Globus pallidus (tissue), 1 donor: ENCODE measurements around the gene C1QTNF3.
"Not testable (repeated sequence)": the region's sequence is repeated elsewhere in the genome, so short reads cannot be mapped to it uniquely, and the experiment has no call there.

Source experiments
- DNase-seq: peaks from one replicate; pipeline ENCODE4 v3.0.0-alpha.2; 2015; ENCODE audit warnings: low spot score

Gene C1QTNF3

DNA sequence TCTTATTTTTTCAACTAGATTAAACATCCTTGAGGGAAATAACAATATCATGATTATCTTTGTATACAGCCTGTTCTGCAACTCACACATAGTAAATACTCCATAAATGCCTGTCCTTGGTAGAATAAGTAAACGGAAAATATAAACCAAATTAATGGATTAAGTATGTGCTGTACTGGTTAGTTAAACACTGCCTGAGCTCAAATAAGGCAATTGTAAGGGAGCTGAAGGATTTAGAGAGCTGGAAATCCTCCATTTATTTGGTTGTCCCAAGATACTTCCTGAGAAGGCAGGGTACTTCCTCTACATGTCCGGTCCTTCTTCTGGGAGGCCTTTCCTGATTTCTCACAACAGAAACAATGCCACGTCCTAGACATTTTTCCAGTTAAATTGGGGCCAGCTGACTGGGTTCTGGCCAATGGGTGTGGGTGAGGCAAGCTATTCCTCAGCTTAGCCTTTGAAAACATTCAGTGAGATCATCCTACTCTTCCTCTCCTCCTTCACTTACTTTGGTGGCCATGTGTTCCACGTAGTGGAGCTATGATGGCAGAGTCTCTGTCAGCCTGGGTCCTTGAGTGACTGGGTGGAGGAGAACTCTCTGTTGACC, 8.5 kb upstream of the C1QTNF3 start:
- no peak for DNase-seq

DNA sequence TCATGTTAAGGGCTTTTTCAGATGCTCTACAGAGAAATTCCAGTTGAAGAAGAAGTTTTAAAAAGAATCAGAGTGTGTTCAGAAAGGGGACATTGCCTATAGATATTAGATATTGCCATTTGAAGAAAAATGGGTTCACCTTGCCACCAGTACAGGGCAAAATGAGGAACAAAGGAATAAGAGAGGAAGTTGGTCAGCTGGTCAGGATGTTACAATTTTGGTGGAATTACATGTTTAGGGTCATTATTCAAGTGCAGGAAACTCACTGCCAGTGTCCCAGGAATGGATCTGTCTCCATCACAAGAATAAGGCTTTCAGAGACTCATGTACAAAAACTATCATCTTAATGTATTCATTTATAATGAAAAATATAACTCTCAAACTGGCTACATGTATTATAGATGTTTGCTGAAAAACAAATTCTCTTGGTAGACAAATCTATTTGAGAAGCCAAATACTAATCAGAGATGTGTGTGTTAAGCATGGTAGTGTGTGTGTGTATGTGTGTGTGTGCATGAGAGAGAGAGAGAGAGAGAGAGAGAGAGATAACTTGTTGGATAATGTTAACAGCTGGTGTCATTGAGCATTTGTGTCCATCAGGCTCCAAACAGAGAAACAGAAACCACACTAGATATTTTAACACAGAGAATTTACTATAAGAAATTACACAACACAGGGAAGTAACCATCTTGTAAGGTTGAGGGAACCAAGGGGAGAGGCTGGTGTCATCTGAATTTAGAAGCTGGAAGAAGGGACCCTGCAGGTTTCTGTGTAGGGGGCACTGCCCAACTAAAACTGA, 5.0 kb upstream of the C1QTNF3 start:
- DNase-seq = no peak

DNA sequence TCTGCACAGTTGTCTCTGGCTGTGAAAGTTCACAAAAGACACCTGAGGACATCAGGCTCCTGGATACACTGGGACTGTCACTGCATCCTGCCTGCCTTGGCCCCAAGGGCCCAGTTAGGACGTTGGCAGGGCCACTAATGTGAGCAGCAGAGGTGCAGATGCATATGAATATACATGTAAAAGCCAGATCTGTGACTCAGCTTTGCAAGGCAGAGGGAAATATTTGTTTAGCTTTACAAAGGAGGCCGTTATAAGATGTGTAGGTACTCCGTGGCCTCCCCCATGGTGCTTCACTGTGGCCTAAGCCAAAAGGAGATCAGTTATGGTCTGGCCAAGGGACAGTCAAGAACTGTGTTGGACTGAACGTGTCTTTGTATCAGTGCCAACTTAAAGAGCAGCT, 4.1 kb upstream of the C1QTNF3 start:
- no peak for DNase-seq

DNA sequence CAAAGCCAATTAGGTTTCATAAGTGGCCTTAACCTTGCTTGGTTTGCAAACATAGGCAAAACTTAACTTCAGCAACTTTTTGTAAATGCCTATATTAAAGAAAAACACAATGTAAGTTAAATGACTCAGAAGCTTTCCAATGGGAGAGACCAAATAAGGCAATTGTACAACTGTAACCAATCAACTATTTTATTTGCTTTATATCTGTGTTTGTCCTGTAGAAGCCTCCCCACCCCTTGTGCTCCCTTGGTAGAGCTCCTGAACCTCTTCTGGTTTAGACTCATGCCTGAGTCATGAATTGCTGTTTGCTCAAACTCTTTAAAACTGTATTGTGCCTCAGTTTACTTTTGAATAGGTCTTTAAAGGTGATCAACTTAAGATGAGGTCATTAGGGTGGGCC, 3.0 kb upstream of the C1QTNF3 start:
- DNase-seq = no peak

DNA sequence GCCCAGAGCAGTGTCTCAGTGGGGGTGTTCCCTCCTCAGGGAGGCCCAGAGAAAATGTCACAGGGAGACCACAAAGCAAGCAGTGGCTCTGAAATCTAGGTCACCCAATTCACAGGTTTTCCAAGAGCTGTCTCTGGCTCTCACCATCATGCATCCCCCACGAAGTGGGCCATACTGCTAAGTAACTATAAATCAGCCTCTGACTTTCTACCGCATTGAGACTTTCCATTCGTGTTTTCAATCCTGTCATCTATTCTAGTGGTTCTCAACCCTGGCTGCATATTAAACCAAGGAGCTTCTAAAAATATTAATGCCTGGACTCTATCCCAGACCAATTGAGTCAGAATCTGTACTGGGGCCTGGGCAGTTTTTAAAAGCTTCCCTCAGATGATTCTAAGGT, 2.0 kb upstream of the C1QTNF3 start:
- no peak for DNase-seq

DNA sequence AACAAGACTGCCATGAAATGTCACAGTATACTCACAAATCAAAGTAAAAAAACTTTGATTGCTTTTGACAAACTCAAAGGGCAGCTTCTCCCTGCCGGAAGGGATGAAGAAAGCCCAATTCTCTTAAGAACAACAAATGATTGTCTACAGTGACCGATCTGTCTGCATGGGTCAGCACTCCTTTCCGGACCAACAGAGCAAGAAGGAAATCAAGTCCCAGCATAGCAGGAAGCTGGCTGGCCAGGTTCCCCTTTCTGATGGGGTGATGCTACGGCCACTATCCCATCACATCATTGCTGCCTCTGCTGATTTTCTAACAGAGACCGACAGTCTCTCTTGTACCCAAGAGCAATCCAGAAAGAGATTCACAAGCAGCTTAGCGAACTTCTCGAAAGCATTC, 692 bp downstream of the C1QTNF3 start:
- DNase-seq = peak; percentile 69

DNA sequence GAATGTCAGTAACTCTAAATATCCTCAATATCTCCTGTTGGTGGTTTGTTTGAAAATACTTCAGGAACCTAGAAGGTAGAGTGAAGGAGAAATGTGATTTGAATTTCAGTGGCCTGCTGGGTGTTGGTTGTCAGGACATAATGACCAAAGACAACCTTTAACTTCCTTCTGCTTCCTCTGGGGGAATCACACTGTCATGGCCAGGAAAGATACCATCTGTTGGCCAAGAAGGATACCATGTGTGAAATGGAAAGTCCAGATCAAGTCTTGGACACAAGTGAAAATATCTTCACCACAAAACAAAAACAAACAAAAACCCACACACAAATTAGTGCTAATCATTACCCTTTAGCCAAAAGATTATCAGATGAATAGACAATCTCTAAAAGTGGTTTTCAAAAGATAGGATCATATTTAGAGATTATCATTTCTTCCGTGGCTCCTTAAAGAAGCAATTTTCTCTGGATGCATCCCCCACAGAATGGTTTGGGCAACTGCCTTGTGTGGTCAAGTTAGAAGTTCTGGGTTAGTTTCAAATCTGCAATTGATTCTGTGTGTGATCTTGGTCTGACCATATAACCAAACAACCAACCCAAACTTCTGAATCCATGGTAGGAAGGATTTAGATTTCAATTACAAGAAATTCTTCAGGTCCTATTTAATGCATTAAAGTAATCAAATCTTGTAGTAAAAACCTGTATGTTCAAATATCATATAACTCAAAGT, 1.6 kb downstream of the C1QTNF3 start:
- no peak for DNase-seq

DNA sequence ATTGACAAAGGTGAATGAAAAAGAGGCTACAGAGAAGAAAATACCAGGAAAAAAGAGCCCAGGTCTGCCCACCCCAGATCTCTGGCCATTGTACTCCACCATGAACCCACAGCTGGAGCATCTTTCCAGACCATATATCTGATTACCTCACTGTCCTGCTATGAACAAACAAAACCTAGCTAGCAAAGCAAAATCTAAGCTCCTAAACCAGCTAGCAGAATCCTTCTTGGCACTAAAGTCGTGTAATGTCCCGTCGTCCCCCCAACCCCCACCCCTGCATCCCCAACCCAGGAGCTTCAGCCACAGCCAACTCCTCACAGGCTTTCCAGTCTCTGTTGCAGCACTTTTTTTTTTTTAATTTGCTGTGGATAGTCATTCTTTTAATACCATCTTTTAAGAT, 2.5 kb downstream of the C1QTNF3 start:
- DNase-seq = no peak

DNA sequence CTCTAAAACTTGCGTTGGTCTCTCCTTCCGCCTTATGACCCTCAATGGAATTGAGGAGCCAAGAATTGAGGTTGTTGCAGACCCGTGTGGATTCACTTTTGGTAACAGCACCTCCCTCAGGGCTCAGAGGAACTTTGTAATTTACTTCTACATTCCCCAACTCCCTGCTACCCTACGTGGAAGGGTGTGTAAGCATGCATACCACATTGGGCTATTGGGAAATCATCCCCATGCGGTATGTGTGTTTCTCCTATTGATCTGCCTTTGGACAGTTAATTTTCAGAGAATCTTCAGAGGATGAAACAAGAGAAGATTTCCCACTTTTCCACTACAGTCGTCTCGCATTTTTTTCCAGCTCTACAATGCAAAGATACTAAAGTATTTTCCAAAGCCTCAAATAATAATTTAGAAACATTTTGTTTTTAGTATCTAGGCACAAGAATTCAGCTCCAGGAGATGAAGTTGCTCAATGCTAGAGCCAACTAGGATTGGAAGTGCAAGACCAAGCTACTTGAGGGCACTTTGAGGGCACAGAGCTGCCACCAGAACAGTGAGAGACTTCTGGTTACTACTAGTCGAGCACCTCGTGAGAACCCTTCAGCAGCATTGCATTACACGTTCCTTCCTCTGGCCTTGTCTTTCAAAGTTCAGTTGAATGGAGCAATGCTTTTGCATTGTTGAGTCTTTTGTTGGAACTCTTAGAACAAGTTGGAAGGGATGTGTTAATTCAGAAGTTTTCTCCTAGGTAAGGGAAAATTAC, 3.4 kb downstream of the C1QTNF3 start:
- no peak for DNase-seq

DNA sequence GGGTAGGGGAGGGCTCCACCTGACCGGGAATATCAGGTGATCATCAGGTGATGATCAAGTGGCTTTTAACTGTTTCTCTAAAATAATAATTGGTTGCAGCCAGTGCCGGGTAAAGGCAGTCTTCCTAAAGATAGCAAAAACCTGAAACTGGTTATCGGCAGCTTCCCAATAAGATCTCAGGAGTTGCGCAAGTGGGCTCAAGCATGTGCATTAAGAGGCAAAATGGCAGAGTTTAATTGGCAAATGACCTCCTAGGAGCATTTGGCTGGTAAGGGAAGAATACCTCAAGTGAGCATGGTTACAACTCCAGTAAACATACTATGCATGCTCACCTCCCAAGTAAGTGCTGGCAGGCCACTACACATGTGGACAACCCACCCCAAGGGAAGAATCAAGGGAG, 4.2 kb downstream of the C1QTNF3 start:
- no peak for DNase-seq

DNA sequence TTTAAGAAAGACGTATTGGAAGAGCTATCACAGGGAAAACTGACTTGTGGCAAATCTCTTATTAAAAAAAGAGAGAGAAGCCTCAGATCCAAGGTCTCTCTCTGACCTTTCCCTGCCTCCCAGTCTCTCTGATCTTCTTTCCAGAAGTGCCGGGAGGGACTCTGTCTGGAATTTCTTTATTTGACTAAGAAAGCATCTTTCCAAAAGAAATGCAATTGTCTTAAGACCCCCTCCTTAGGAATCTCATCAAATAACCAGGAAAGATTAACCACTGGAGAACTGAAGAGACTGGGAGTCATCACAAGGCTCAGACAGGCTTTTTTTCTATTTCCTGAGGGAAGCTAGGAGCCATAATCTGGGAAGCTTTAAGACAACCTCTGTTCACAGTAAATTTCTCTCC, 4.6 kb downstream of the C1QTNF3 start:
- no peak for DNase-seq

DNA sequence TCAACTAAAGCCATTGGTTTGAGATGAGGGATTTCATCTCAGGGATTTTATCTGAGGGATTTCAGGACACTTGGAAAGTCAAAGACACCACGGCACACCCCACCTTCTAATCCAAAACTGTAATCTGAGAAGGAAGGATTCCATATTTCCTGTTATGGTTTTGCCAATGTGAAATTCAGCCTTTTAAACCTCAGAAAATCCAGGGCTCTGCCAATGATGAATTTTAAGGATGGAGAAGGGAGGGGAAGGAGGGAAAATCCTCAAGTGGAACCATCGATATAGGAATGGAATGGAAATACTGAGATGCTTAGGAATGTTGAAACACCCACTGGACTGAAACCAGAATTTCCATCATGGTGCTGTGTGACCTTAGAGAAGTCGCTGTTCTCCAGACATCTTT, 5.3 kb downstream of the C1QTNF3 start:
- no peak for DNase-seq

DNA sequence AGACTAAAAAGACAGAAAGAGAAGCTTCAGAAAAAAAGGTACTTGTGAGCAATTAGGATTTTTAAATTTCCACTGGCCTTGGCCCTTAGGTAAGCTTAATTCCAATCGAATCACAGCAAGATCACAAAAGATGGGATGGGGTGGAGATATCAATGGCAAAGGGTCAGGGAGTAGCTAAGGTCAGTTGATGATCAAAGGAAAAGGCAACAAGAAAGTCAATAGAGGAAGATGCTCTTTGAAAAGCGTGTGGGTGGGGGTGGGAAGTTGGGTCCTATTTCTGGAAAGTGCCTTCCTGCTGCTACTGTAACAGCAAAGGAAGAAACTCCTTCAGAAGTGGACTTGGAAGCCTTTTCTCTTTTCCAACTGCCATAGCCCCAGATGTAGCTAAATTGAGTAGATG, 7.3 kb downstream of the C1QTNF3 start:
- peak; percentile 29 for DNase-seq

DNA sequence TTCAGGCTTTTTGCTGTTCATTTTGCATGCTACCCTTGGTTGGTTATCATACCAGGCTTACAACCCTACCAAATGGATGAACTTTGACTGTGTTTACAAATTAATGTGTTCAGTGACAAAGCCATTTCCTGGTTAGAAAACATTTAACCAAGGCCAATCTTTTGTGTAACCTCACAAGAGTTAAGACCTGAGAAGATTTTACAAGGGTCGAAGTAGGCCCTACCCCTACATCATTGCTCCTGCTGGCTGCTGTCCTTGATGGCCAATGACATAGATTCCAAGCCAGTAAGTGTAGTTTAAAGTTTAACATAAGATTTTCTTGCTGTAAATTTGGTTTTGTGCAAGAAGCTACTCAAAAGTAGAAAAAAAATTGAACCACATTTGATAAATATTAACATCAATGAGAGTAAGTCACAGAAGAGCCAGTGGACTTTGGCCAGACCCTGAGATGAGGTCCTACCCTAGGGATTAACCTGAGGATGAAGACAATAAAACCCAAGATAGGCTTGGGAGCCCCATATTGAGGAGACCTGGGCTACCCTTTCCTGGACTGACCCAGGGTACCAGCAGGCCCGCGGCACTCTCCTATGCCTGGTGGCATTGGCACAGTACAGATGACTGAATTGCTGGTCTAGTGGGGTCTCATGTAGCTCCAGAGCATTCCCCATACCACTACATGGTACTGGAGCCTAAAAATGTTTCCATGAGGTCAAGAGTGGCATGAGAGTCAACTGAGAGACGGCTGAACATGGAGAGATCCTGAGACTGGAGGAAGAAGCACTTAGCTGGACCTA, 8.3 kb downstream of the C1QTNF3 start:
- DNase-seq = no peak

DNA sequence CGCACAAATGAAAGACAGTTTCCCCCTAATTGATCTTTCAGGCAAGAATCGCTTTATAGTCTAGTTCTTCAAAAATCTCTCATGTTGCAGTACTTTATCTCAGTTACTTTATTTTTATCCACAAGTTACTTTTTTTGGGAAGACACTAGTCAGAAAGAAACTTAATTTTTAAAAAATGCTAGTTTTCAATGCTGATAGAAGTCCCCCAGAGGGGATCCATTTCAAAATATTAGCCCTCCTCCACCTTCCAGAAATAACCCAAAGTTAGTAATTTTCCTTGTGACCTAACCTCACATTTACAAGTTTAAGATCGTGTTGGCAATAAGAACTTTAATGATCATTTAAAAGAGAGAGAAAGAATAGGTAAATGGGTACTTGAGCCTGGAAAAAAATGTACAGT, 11.0 kb downstream of the C1QTNF3 start:
- no peak for DNase-seq

DNA sequence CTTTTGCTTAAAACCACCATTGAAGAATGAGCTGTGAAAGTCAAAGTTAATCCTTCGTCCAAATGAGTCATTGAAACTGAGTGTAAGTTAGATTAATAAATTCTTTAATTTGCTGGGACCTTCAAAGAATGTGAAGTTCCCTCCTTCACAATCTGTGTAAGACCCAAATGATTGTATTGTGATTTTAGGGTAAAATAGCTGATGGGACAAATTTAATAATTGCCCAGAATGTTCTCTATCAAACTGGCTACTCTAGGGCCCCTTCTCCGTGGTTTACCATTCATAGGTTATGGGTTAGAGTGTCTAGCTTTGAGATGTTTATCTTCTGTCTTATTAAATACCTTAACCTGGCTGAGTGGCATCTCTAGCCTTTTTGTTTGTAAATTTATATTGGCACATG, 11.9 kb downstream of the C1QTNF3 start:
- DNase-seq = no peak

DNA sequence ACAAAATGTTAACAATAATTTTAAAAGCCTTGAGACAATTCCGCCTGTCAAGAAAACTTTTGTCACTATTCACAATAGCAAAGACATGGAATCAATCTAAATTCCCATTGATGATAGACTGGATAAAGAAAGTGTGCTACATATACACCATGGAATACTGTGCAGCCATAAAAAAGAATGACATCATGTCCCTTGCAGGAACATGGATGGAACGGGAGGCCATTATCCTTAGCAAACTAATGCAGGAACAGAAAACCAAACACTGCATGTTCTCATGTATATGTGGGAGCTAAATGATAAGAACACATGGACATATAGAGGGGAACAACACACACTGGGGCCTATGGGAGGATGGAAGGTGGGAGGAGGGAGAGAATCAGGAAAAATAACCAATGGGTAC, 12.4 kb downstream of the C1QTNF3 start:
- DNase-seq = not testable (repeated sequence)

DNA sequence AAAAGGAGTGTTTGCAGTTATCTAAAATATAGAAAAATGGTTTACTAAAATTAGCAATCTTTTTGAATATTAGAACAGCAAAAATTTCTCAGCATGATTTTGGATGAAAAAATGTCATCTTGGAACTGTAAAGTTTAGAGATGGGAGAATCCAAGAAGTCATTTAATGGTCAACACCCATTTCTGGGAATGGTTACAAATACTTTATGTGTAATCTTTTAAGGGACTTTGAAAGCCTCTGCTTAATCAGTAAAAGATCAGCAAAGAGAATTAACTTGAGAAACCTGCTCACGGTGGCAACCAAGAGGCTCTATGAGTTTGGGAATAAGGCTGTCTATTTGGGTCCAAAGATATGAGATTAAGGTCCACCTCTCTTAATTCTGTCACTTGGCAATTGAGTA, 13.0 kb downstream of the C1QTNF3 start:
- no peak for DNase-seq

DNA sequence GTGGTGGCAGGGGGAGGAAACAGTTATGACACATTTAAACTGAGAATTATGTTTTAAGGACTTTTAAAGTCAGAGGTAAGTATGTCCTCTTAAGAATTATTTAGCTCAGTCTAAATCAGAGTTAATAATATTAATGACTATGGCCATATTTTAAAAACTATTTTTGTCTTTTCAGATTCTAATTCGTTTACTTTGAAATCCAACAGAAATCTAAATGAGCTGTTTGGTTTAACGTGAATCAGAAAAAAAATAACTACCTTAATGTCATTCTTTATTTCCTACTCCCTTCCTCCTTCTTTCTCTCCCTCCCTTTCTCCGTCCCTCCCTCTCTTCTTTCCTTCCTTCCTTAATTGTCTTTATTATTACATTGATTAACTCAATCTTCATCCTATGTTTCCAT, 14.7 kb downstream of the C1QTNF3 start:
- DNase-seq = no peak

DNA sequence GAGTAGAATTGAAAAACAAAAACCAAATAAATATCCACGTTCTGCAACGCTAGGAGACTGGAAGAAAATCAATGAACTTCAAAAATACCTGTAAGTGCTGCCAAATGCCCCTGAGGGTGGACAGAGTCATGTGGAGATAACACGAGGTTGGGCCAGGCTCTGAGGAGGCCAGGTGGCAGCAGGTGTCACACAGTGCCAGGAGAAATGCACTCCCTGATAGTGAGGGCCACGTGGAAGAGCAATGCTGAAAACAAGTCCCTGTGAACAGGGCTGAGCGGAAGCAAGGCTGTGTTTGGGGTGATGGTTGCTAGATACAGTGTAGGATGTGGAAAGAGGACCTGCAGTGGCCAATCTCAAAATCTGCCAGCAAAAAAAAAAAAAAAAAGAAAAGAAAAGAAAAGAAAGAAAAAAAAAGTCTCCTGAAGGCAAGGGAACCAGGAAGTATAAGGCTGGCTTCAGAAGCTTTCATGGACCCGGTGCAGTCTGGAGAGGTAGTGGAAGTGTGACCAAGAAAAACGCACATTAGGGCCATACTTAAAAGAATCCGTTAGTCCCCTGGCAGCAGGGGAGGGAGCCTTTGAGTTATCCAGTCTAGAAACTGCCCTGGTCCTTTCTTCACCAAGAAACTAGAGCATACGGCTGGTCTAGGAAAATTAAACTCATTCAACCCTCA, 16.8 kb downstream of the C1QTNF3 start:
- DNase-seq = no peak

DNA sequence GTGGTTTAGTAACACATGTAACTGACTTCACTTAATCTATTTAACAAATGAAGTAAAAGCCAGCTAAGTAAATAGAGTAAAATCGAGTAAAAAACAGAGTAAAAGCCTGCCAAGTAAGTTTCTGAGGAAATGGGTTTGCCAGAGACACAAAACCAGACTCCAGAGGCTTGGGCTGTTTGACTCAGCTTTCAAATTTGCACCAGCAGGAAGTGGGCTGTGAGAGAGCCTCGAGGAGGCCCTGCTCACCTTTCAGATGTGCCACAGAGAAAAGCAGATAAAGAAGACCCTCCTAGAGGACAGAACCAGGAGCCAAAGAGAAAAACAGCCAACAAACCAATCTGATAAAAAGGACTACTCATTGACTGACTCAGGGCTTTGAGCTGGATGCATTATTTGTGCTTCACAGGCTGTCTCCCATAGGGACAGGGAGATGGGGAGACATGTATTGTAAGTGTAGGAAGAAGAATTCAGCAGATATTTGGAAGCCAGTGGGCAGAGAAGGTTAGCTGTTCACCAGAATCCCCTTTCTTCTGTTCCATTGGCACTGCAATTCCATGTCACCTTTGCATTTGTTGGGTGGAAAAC, 20.8 kb downstream of the C1QTNF3 start:
- no peak for DNase-seq
